SK-N-SH treated with all-trans-retinoic acid at 6 μM for 48 hours (cell line): Measurements from ENCODE around the gene ARHGAP15.

ENCODE experiments used
- ATAC-seq: fragments of 200-7000 bp; cut with Tn5 transposase; 3 replicates; pipeline ENCODE4 v1.9.1; 2020; ENCODE audit warnings: mild to moderate bottlenecking, moderate library complexity
- ARNTL ChIP-seq: fragments of 450-650 bp; formaldehyde crosslinking; IDR thresholded peaks from 2 replicates; pipeline ENCODE4 v1.5.0; 2020; ENCODE audit warnings: low read depth, mild to moderate bottlenecking, moderate library complexity, borderline replicate concordance
- BACH2 ChIP-seq: fragments of 250-450 bp; sonication (Bioruptor Pico); IDR thresholded peaks from 2 replicates; pipeline ENCODE4 v1.9.0; 2021; ENCODE audit warnings: mild to moderate bottlenecking, borderline replicate concordance
- CSDC2 ChIP-seq: fragments of 250-450 bp; sonication (Bioruptor Pico); IDR thresholded peaks from 2 replicates; pipeline ENCODE4 v1.5.0; 2020; ENCODE audit warnings: mild to moderate bottlenecking, moderate library complexity
- ESRRG ChIP-seq: fragments of 250-450 bp; sonication (Bioruptor Pico); IDR thresholded peaks from 2 replicates; pipeline ENCODE4 v1.6.1; 2021; ENCODE audit warnings: mild to moderate bottlenecking
- GLIS3 ChIP-seq: fragments of 250-450 bp; sonication (Bioruptor Pico); IDR thresholded peaks from 2 replicates; pipeline ENCODE4 v1.5.0; 2020; ENCODE audit warnings: mild to moderate bottlenecking, moderate library complexity
- ISL1 ChIP-seq: fragments of 250-450 bp; sonication (Bioruptor Pico); IDR thresholded peaks from 2 replicates; pipeline ENCODE4 v2.1.2; 2022; ENCODE audit warnings: mild to moderate bottlenecking, moderate library complexity
- OSR1 ChIP-seq: fragments of 250-450 bp; sonication (Bioruptor Pico); IDR thresholded peaks from 2 replicates; pipeline ENCODE4 v1.8.0; 2022; ENCODE audit warnings: moderate library complexity, mild to moderate bottlenecking, inconsistent platforms
- PPARA ChIP-seq: fragments of 250-450 bp; sonication (Bioruptor Pico); IDR thresholded peaks from 2 replicates; pipeline ENCODE4 v1.5.0; 2020; ENCODE audit warnings: mild to moderate bottlenecking, borderline replicate concordance
- RARB ChIP-seq: fragments of 250-450 bp; sonication (Bioruptor Pico); IDR thresholded peaks from 2 replicates; pipeline ENCODE4 v1.8.0; 2021; ENCODE audit warnings: mild to moderate bottlenecking, moderate library complexity
- SNAI2 ChIP-seq: fragments of 250-450 bp; sonication (Bioruptor Pico); IDR thresholded peaks from 2 replicates; pipeline ENCODE4 v1.5.0; 2020; ENCODE audit warnings: mild to moderate bottlenecking, moderate library complexity
- TOX ChIP-seq: fragments of 250-450 bp; sonication (Bioruptor Pico); IDR thresholded peaks from 2 replicates; pipeline ENCODE4 v1.8.0; 2021; ENCODE audit warnings: mild to moderate bottlenecking, moderate library complexity, borderline replicate concordance
- ZFP3 ChIP-seq: fragments of 250-450 bp; sonication (Bioruptor Pico); IDR thresholded peaks from 2 replicates; pipeline ENCODE4 v1.5.0; 2020; ENCODE audit warnings: mild to moderate bottlenecking, moderate library complexity
- ZFP30 ChIP-seq: fragments of 450-650 bp; formaldehyde crosslinking; IDR thresholded peaks from 2 replicates; pipeline ENCODE4 v1.5.0; 2022; ENCODE audit warnings: mild to moderate bottlenecking, moderate library complexity
- ZNF565 ChIP-seq: fragments of 450-650 bp; formaldehyde crosslinking; conservative IDR thresholded peaks from 2 replicates; pipeline ENCODE4 v1.5.0; 2020; ENCODE audit warnings: low read depth, mild to moderate bottlenecking, moderate library complexity
- ZNF8 ChIP-seq: fragments of 450-650 bp; formaldehyde crosslinking; IDR thresholded peaks from 2 replicates; pipeline ENCODE4 v1.5.0; 2020; ENCODE audit warnings: mild to moderate bottlenecking, moderate library complexity
- TF ChIP-seq, protein P1 (sequence below): fragments of 250-450 bp; sonication (Bioruptor Pico); IDR thresholded peaks from 2 replicates; pipeline ENCODE4 v1.5.1; 2021; ENCODE audit warnings: mild to moderate bottlenecking, moderate library complexity
- TF ChIP-seq, protein P2 (sequence below): fragments of 250-450 bp; sonication (Bioruptor Pico); IDR thresholded peaks from 2 replicates; pipeline ENCODE4 v1.5.1; 2020; ENCODE audit warnings: low read depth, mild to moderate bottlenecking, moderate library complexity
- TF ChIP-seq, protein P3 (sequence below): fragments of 250-450 bp; sonication (Bioruptor Pico); IDR thresholded peaks from 2 replicates; pipeline ENCODE4 v1.8.0; 2021; ENCODE audit warnings: low read depth, mild to moderate bottlenecking, moderate library complexity, borderline replicate concordance
- TF ChIP-seq, protein P4 (sequence below): fragments of 250-450 bp; sonication (Bioruptor Pico); IDR thresholded peaks from 2 replicates; pipeline ENCODE4 v1.8.0; 2020; ENCODE audit warnings: mild to moderate bottlenecking, moderate library complexity, borderline replicate concordance
- TF ChIP-seq, protein P5 (sequence below): fragments of 250-450 bp; sonication (Bioruptor Pico); IDR thresholded peaks from 2 replicates; pipeline ENCODE4 v1.5.0; 2020; ENCODE audit warnings: mild to moderate bottlenecking, moderate library complexity

ARHGAP15 gene

DNA sequence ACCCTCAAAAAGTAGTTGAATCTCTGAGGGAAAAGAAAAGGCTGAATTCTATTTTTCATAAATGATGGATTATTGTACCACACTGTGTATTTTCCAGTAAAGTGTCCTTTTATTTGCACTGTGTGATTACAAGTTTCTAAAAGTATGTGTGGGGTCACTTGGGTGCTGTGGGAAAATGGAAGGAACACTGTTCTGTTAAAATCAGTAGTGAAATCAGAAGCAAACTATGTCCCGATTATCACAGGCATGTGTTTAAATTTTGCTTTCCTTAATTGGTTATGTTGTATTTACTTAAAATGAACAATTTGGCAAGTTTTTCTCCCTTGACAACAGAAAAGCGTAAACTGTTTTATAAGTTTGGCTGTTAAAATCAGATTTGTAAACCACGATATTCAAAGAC lies 353.1 kb downstream of the ARHGAP15 start:
- no peak for TF ChIP-seq PPARA
- no peak for ATAC-seq

DNA sequence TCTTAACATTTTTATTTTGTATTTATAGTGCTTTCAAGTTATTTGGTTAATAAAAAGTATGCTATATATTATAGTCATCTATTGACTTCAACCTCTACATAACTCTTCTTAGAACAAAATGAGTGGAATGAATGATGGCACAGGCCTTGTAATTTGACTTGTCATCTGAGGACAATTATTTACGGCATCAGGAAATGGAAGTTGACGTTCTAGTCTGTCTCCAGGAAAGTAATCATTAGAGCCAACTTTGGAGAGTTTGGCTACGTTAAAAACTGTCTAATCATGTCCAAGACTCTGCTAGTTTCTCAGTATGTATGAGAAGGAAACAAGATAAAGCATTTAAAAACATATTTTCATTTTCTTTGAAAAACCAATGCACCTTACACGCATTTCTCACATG lies 353.6 kb downstream of the ARHGAP15 start:
- no peak for ATAC-seq
- no peak for TF ChIP-seq CSDC2 (CRISPR knock-in tag)
- no peak for TF ChIP-seq ZNF8
- TF ChIP-seq BACH2 (CRISPR knock-in tag) = no peak
- TF ChIP-seq OSR1 (CRISPR knock-in tag) = no peak

DNA sequence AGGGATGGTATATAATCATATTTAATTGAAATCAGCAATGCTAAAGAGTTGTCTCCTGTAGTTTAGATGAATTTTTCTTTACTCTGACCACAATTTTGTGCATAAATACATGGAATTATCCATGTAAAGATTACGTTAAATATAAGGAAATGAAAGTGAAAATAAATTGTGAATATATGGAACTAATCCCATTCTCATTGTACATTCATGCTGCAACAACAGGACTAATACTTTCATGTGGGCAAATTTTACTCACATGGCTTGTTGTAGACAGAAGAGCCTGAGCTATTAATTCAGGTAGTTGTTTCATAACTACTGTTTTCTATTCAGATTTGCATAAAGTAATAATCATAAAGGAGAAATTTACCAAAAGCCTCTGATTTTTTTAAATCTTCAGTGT lies 357.8 kb downstream of the ARHGAP15 start:
- no peak for ATAC-seq
- TF ChIP-seq ZNF8 = no peak
- TF ChIP-seq, protein P1, sequence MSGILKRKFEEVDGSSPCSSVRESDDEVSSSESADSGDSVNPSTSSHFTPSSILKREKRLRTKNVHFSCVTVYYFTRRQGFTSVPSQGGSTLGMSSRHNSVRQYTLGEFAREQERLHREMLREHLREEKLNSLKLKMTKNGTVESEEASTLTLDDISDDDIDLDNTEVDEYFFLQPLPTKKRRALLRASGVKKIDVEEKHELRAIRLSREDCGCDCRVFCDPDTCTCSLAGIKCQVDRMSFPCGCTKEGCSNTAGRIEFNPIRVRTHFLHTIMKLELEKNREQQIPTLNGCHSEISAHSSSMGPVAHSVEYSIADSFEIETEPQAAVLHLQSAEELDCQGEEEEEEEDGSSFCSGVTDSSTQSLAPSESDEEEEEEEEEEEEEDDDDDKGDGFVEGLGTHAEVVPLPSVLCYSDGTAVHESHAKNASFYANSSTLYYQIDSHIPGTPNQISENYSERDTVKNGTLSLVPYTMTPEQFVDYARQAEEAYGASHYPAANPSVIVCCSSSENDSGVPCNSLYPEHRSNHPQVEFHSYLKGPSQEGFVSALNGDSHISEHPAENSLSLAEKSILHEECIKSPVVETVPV (CRISPR knock-in tag) = no peak
- no peak for TF ChIP-seq ZFP30 (CRISPR knock-in tag)
- TF ChIP-seq, protein P2, sequence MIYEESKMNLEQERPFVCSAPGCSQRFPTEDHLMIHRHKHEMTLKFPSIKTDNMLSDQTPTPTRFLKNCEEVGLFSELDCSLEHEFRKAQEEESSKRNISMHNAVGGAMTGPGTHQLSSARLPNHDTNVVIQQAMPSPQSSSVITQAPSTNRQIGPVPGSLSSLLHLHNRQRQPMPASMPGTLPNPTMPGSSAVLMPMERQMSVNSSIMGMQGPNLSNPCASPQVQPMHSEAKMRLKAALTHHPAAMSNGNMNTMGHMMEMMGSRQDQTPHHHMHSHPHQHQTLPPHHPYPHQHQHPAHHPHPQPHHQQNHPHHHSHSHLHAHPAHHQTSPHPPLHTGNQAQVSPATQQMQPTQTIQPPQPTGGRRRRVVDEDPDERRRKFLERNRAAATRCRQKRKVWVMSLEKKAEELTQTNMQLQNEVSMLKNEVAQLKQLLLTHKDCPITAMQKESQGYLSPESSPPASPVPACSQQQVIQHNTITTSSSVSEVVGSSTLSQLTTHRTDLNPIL (CRISPR knock-in tag) = no peak
- no peak for TF ChIP-seq ZFP3
- no peak for TF ChIP-seq CSDC2 (CRISPR knock-in tag)
- no peak for TF ChIP-seq SNAI2 (CRISPR knock-in tag)
- no peak for TF ChIP-seq ESRRG (CRISPR knock-in tag)
- TF ChIP-seq, protein P3, sequence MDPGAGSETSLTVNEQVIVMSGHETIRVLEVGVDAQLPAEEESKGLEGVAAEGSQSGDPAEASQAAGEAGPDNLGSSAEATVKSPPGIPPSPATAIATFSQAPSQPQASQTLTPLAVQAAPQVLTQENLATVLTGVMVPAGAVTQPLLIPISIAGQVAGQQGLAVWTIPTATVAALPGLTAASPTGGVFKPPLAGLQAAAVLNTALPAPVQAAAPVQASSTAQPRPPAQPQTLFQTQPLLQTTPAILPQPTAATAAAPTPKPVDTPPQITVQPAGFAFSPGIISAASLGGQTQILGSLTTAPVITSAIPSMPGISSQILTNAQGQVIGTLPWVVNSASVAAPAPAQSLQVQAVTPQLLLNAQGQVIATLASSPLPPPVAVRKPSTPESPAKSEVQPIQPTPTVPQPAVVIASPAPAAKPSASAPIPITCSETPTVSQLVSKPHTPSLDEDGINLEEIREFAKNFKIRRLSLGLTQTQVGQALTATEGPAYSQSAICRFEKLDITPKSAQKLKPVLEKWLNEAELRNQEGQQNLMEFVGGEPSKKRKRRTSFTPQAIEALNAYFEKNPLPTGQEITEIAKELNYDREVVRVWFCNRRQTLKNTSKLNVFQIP (CRISPR knock-in tag) = no peak
- TF ChIP-seq, all 23 proteins: peak for 0

DNA sequence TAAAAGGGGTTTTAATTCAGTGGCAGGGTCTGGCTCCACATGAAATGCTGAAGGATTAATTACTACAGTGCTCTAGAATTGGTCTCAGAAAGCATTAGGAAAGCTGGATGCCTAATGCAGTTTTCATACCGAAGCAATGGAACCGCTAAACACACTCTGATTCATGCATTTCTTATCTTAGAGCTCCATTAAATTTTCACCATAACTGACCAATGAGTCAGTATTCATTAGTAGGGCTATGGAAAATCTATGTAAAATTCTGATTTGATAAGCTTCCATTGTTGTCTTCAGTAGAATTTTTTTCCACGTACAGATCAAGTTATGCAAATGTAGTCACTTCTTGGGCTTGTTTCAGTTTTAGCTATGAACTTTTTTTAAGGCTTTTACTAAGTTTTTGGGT lies 359.9 kb downstream of the ARHGAP15 start:
- TF ChIP-seq ZNF565 (CRISPR knock-in tag) = no peak
- peak; percentile 93 for TF ChIP-seq ISL1 (CRISPR knock-in tag)
- peak; percentile 93 for ATAC-seq

DNA sequence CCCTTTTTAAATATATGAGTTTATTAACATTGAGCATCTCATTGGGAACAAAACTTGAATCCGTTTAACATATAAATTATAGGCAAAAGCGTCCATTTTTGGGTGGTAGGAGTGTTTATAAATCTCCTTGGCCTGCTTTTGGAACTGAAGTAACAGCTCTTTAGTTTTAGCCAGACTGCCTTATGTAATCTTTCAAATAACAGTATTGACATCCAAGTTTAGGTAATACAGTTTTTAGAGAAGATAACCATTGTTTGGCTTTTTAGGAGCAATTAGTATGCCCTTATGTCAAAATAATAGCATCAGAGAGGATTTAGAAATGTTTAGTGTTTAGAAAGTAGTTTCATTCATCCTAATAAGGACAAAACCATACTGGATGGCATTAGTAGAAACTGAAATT lies 361.9 kb downstream of the ARHGAP15 start:
- no peak for ATAC-seq
- TF ChIP-seq RARB (no peak), PPARA (no peak), TOX (no peak)

DNA sequence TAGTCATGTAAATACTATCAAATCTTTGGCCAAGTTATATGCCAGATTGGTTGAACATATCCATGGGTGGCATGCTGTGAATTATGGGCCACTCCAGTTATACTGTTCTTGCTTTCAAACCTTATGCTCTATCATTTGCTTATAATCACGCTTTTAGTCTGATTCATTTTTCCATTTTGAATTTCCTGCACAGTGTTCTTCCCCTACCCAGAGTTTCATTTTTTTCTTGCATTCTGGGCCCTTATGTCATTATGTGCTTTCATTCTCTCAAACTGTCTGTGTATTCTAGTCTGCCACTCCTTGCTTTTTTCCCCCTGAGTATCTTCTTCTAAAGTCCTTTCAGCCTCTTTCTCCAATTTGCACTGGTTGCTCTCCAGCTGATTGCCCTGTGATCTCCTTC lies 364.1 kb downstream of the ARHGAP15 start:
- no peak for ATAC-seq
- TF ChIP-seq, protein P2 (CRISPR knock-in tag) = no peak
- TF ChIP-seq GLIS3 (CRISPR knock-in tag) (no peak), OSR1 (CRISPR knock-in tag) (no peak), CSDC2 (CRISPR knock-in tag) (no peak), PPARA (no peak), ZNF8 (no peak), ZNF565 (CRISPR knock-in tag) (no peak), ARNTL (no peak)
- TF ChIP-seq, protein P4, sequence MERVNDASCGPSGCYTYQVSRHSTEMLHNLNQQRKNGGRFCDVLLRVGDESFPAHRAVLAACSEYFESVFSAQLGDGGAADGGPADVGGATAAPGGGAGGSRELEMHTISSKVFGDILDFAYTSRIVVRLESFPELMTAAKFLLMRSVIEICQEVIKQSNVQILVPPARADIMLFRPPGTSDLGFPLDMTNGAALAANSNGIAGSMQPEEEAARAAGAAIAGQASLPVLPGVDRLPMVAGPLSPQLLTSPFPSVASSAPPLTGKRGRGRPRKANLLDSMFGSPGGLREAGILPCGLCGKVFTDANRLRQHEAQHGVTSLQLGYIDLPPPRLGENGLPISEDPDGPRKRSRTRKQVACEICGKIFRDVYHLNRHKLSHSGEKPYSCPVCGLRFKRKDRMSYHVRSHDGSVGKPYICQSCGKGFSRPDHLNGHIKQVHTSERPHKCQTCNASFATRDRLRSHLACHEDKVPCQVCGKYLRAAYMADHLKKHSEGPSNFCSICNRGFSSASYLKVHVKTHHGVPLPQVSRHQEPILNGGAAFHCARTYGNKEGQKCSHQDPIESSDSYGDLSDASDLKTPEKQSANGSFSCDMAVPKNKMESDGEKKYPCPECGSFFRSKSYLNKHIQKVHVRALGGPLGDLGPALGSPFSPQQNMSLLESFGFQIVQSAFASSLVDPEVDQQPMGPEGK (CRISPR knock-in tag) = no peak
- TF ChIP-seq, protein P5, sequence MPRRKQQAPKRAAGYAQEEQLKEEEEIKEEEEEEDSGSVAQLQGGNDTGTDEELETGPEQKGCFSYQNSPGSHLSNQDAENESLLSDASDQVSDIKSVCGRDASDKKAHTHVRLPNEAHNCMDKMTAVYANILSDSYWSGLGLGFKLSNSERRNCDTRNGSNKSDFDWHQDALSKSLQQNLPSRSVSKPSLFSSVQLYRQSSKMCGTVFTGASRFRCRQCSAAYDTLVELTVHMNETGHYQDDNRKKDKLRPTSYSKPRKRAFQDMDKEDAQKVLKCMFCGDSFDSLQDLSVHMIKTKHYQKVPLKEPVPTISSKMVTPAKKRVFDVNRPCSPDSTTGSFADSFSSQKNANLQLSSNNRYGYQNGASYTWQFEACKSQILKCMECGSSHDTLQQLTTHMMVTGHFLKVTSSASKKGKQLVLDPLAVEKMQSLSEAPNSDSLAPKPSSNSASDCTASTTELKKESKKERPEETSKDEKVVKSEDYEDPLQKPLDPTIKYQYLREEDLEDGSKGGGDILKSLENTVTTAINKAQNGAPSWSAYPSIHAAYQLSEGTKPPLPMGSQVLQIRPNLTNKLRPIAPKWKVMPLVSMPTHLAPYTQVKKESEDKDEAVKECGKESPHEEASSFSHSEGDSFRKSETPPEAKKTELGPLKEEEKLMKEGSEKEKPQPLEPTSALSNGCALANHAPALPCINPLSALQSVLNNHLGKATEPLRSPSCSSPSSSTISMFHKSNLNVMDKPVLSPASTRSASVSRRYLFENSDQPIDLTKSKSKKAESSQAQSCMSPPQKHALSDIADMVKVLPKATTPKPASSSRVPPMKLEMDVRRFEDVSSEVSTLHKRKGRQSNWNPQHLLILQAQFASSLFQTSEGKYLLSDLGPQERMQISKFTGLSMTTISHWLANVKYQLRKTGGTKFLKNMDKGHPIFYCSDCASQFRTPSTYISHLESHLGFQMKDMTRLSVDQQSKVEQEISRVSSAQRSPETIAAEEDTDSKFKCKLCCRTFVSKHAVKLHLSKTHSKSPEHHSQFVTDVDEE (CRISPR knock-in tag) = no peak
